Trophoblast cell (in vitro differentiated cells and primary cell): ENCODE measurements around the gene GAPDH.

Experiments used
- DNase-seq, 2 donors: peaks; one replicate each; pipeline ENCODE4 v3.0.0-alpha.2; 2016
- H2AFZ ChIP-seq: 2 replicates; pipeline ENCODE4 v1.6.1; 2013; ENCODE audit warnings: low read length, moderate library complexity, mild to moderate bottlenecking; ENCODE audit not compliant: insufficient read depth, poor library complexity
- H2AK5ac ChIP-seq: 2 replicates; pipeline ENCODE4 v1.6.1; 2013; ENCODE audit warnings: mild to moderate bottlenecking, low read length
- H2BK120ac ChIP-seq: 2 replicates; pipeline ENCODE4 v1.6.1; 2013; ENCODE audit warnings: low read length, mild to moderate bottlenecking, moderate library complexity; ENCODE audit not compliant: insufficient read depth, poor library complexity
- H2BK12ac ChIP-seq: 2 replicates; pipeline ENCODE4 v1.6.1; 2013; ENCODE audit warnings: mild to moderate bottlenecking, low read length, moderate library complexity
- H2BK5ac ChIP-seq: 2 replicates; pipeline ENCODE4 v1.6.1; 2013; ENCODE audit warnings: low read length, low read depth, moderate library complexity, mild to moderate bottlenecking; ENCODE audit not compliant: poor library complexity
- H3K14ac ChIP-seq: 2 replicates; pipeline ENCODE4 v1.6.1; 2013; ENCODE audit warnings: mild to moderate bottlenecking, low read length
- H3K18ac ChIP-seq: 2 replicates; pipeline ENCODE4 v1.6.1; 2013; ENCODE audit warnings: mild to moderate bottlenecking, low read length
- H3K23ac ChIP-seq: 2 replicates; pipeline ENCODE4 v1.6.1; 2013; ENCODE audit warnings: low read length
- H3K27ac ChIP-seq: 2 replicates; pipeline ENCODE4 v1.5.1; 2013; ENCODE audit warnings: low read depth, mild to moderate bottlenecking, inconsistent platforms, low read length, moderate library complexity
- H3K27me3 ChIP-seq: 2 replicates; pipeline ENCODE4 v1.6.1; 2013; ENCODE audit warnings: inconsistent platforms, mild to moderate bottlenecking, low read length, moderate library complexity; ENCODE audit not compliant: insufficient read depth
- H3K36me3 ChIP-seq, 2 experiments: 1 replicate in 1 of 2; 2 replicates in 1 of 2; pipeline ENCODE4 v1.6.1; 2013; ENCODE audit warnings: low read length in 2 of 2, mild to moderate bottlenecking in 2 of 2, moderate library complexity in 1 of 2; ENCODE audit not compliant: insufficient read depth in 2 of 2, control insufficient read depth in 1 of 2
- H3K4ac ChIP-seq: 2 replicates; pipeline ENCODE4 v1.6.1; 2013; ENCODE audit warnings: low read depth, mild to moderate bottlenecking, low read length, moderate library complexity
- H3K4me1 ChIP-seq, 2 experiments: 1 replicate in 1 of 2; 2 replicates in 1 of 2; pipeline ENCODE4 v1.6.1; 2013; ENCODE audit warnings: low read length in 2 of 2, mild to moderate bottlenecking in 2 of 2, moderate library complexity in 1 of 2; ENCODE audit not compliant: insufficient read depth in 2 of 2, control insufficient read depth in 1 of 2
- H3K4me2 ChIP-seq: 2 replicates; pipeline ENCODE4 v1.6.1; 2013; ENCODE audit warnings: inconsistent platforms, mild to moderate bottlenecking, low read length, moderate library complexity
- H3K4me3 ChIP-seq: 2 replicates; pipeline ENCODE4 v1.5.1; 2013; ENCODE audit warnings: mild to moderate bottlenecking, low read depth, low read length, inconsistent platforms
- H3K79me1 ChIP-seq: one replicate; pipeline ENCODE4 v1.6.1; 2013; ENCODE audit warnings: low read length
- H3K79me2 ChIP-seq: 2 replicates; pipeline ENCODE4 v1.6.1; 2013; ENCODE audit warnings: low read length, mild to moderate bottlenecking; ENCODE audit not compliant: control insufficient read depth, insufficient read depth, poor library complexity
- H3K9ac ChIP-seq: 2 replicates; pipeline ENCODE4 v1.6.1; 2013; ENCODE audit warnings: mild to moderate bottlenecking, low read length
- H3K9me3 ChIP-seq: 2 replicates; pipeline ENCODE4 v1.6.1; 2013; ENCODE audit warnings: low read depth, mild to moderate bottlenecking, control low read depth, inconsistent platforms, low read length; ENCODE audit not compliant: insufficient read depth
- H4K12ac ChIP-seq: 2 replicates; pipeline ENCODE4 v1.6.1; 2013; ENCODE audit warnings: low read depth, mild to moderate bottlenecking, low read length, moderate library complexity
- H4K8ac ChIP-seq: 2 replicates; pipeline ENCODE4 v1.6.1; 2013; ENCODE audit warnings: low read depth, mild to moderate bottlenecking, low read length, moderate library complexity
- H4K91ac ChIP-seq: one replicate; pipeline ENCODE4 v1.6.1; 2013; ENCODE audit warnings: low read depth, mild to moderate bottlenecking, low read length, moderate library complexity
- WGBS: extraction: QIAGEN DNeasy Blood & Tissue Kit; methylation state at CpG from one replicate; pipeline ENCODE4 v1.1.7; 2013; ENCODE audit warnings: missing lambda C conversion rate; ENCODE audit not compliant: insufficient read length, insufficient coverage; ENCODE audit errors: extremely low coverage; 5-methylcytosine and 5-hydroxymethylcytosine counted together

GAPDH gene

GRCh38 chr12:6569786-6570185 lies 35.5 kb downstream of the GAPDH start:
- H3K23ac ChIP-seq, result no peak overlapping the region
- H3K79me1 ChIP-seq, result peaks cover 8% of the 10 kb centered on the region
- peaks cover 0 to 2% of the 10 kb centered on the region in 2 experiments for H3K4me1 ChIP-seq
- no peak overlapping the region for H4K91ac ChIP-seq
- no peak overlapping the region for H3K14ac ChIP-seq
- H3K36me3 ChIP-seq, result peaks cover 48 to 49% of the 10 kb centered on the region in 2 experiments
- no peak overlapping the region for H2BK120ac ChIP-seq
- H3K9ac ChIP-seq, result no peak overlapping the region
- no peak overlapping the region for H3K4me2 ChIP-seq
- H4K12ac ChIP-seq, result no peak overlapping the region
- H3K18ac ChIP-seq, result no peak overlapping the region
- no peaks in the 10 kb centered on the region for H3K9me3 ChIP-seq
- no peak overlapping the region for H3K27ac ChIP-seq
- no peak overlapping the region for H3K4ac ChIP-seq
- H2BK5ac ChIP-seq, result no peak overlapping the region
- no peak overlapping the region for H3K4me3 ChIP-seq
- DNase-seq, result no peak
- H2BK12ac ChIP-seq, result no peak overlapping the region
- WGBS, result no CpG with 5 or more reads among the region's 7 CpGs
- no peak overlapping the region for H4K8ac ChIP-seq
- H3K27me3 ChIP-seq, result no peaks in the 10 kb centered on the region
- H2AK5ac ChIP-seq, result no peak overlapping the region
- no peak overlapping the region for H2AFZ ChIP-seq
- peaks cover 4% of the 10 kb centered on the region for H3K79me2 ChIP-seq

GRCh38 chr12:6570264-6570887 lies 36.1 kb downstream of the GAPDH start:
- H4K8ac ChIP-seq, result no peak overlapping the region
- H2BK120ac ChIP-seq, result no peak overlapping the region
- H2BK12ac ChIP-seq, result no peak overlapping the region
- peaks cover 0 to 2% of the 10 kb centered on the region in 2 experiments for H3K4me1 ChIP-seq
- H2AFZ ChIP-seq, result no peak overlapping the region
- H2BK5ac ChIP-seq, result no peak overlapping the region
- H2AK5ac ChIP-seq, result no peak overlapping the region
- no peak for DNase-seq
- no peak overlapping the region for H3K27ac ChIP-seq
- no peaks in the 10 kb centered on the region for H3K27me3 ChIP-seq
- H3K14ac ChIP-seq, result no peak overlapping the region
- H3K9ac ChIP-seq, result no peak overlapping the region
- peaks cover 4% of the 10 kb centered on the region for H3K79me2 ChIP-seq
- no peak overlapping the region for H4K91ac ChIP-seq
- no CpG with 5 or more reads among the region's 7 CpGs for WGBS
- H3K9me3 ChIP-seq, result no peaks in the 10 kb centered on the region
- no peak overlapping the region for H3K4me2 ChIP-seq
- H3K23ac ChIP-seq, result no peak overlapping the region
- peaks cover 8% of the 10 kb centered on the region for H3K79me1 ChIP-seq
- no peak overlapping the region for H3K18ac ChIP-seq
- no peak overlapping the region for H3K4ac ChIP-seq
- H4K12ac ChIP-seq, result no peak overlapping the region
- H3K36me3 ChIP-seq, result peaks cover 49 to 55% of the 10 kb centered on the region in 2 experiments
- H3K4me3 ChIP-seq, result no peak overlapping the region

GRCh38 chr12:6573001-6573400 lies 38.7 kb downstream of the GAPDH start:
- no peak overlapping the region for H2AK5ac ChIP-seq
- H4K91ac ChIP-seq, result no peak overlapping the region
- peaks cover under 1% of the 10 kb centered on the region for H3K79me2 ChIP-seq
- H3K23ac ChIP-seq, result no peak overlapping the region
- H3K36me3 ChIP-seq, result peaks cover 61 to 72% of the 10 kb centered on the region in 2 experiments
- no peak overlapping the region for H4K12ac ChIP-seq
- H2AFZ ChIP-seq, result no peak overlapping the region
- no peak overlapping the region for H2BK120ac ChIP-seq
- no peak overlapping the region for H3K27ac ChIP-seq
- no peak overlapping the region for H3K4ac ChIP-seq
- H3K9me3 ChIP-seq, result no peaks in the 10 kb centered on the region
- H4K8ac ChIP-seq, result no peak overlapping the region
- H2BK12ac ChIP-seq, result no peak overlapping the region
- no CpG with 5 or more reads among the region's 8 CpGs for WGBS
- H3K18ac ChIP-seq, result no peak overlapping the region
- H3K4me3 ChIP-seq, result no peak overlapping the region
- no peak overlapping the region for H3K4me2 ChIP-seq
- no peak overlapping the region for H3K14ac ChIP-seq
- H3K9ac ChIP-seq, result no peak overlapping the region
- H3K27me3 ChIP-seq, result no peaks in the 10 kb centered on the region
- peaks cover 3% of the 10 kb centered on the region for H3K79me1 ChIP-seq
- H2BK5ac ChIP-seq, result no peak overlapping the region
- no peak for DNase-seq
- H3K4me1 ChIP-seq, result no peaks in the 10 kb centered on the region

- WGBS, result no CpG with 5 or more reads among the region's 4 CpGs
- Histone ChIP-seq H3K23ac (no peak overlapping the region), H3K14ac (no peak overlapping the region), H3K4ac (no peak overlapping the region), H2BK120ac (no peak overlapping the region), H3K4me3 (no peak overlapping the region), H2BK5ac (no peak overlapping the region), H3K27ac (no peak overlapping the region), H3K79me2 (no peaks in the 10 kb centered on the region), H3K9ac (no peak overlapping the region), H3K36me3 (peaks cover 59 to 78% of the 10 kb centered on the region in 2 experiments), H4K8ac (no peak overlapping the region), H3K9me3 (no peaks in the 10 kb centered on the region), H3K18ac (no peak overlapping the region), H2AK5ac (no peak overlapping the region), H3K79me1 (no peaks in the 10 kb centered on the region), H2BK12ac (no peak overlapping the region), H4K91ac (no peak overlapping the region), H3K4me2 (no peak overlapping the region), H2AFZ (no peak overlapping the region), H3K27me3 (no peaks in the 10 kb centered on the region), H3K4me1 (no peaks in the 10 kb centered on the region), H4K12ac (no peak overlapping the region)
- DNase-seq, result no peak
Observed at GRCh38 chr12:6574576-6575295, 40.4 kb downstream of the GAPDH start.
